Gastroesophageal sphincter (tissue), 3 donors: ENCODE measurements around the gene ZBTB46.

ENCODE experiments used
- CTCF ChIP-seq, 4 experiments: fragments of 200-600 bp in 2 of 4; fragments of 450-650 bp in 2 of 4; sonication (generic) in 1 of 4; IDR thresholded peaks; one replicate each; pipeline ENCODE4 v1.5.1; 2017 to 2019; ENCODE audit warnings: antibody characterized with exemption in 4 of 4, mild to moderate bottlenecking in 2 of 4, moderate library complexity in 2 of 4
- EP300 ChIP-seq: sonication (generic); formaldehyde crosslinking; IDR thresholded peaks from one replicate; pipeline ENCODE4 v1.6.1; 2017; ENCODE audit warnings: antibody characterized with exemption, mild to moderate bottlenecking
- POLR2A ChIP-seq, 2 donors: fragments of 450-650 bp; IDR thresholded peaks; one replicate each; pipeline ENCODE4 v1.6.1; 2017; ENCODE audit warnings: antibody characterized with exemption in 2 of 2, mild to moderate bottlenecking in 2 of 2, moderate library complexity in 1 of 2
- POLR2AphosphoS5 ChIP-seq: sonication (generic); formaldehyde crosslinking; IDR thresholded peaks from one replicate; pipeline ENCODE4 v1.6.1; 2017; ENCODE audit warnings: antibody characterized with exemption

- no peak for TF ChIP-seq EP300
- no peak for TF ChIP-seq CTCF (IDR thresholded peaks at IDR 0.05)
- TF ChIP-seq POLR2AphosphoS5: no peak
- TF ChIP-seq POLR2A (IDR thresholded peaks at IDR 0.05): no peak
Measured at GRCh38 chr20:63877755-63878470, 46.8 kb upstream of the ZBTB46 start.
